IPS-NIHi11 (cell line): ENCODE results near the gene NPM3.

Experiments
- DNase-seq: peaks from one replicate; pipeline ENCODE4 v3.0.0; 2012; ENCODE audit warnings: mixed read lengths, low spot score

NPM3 gene

DNA sequence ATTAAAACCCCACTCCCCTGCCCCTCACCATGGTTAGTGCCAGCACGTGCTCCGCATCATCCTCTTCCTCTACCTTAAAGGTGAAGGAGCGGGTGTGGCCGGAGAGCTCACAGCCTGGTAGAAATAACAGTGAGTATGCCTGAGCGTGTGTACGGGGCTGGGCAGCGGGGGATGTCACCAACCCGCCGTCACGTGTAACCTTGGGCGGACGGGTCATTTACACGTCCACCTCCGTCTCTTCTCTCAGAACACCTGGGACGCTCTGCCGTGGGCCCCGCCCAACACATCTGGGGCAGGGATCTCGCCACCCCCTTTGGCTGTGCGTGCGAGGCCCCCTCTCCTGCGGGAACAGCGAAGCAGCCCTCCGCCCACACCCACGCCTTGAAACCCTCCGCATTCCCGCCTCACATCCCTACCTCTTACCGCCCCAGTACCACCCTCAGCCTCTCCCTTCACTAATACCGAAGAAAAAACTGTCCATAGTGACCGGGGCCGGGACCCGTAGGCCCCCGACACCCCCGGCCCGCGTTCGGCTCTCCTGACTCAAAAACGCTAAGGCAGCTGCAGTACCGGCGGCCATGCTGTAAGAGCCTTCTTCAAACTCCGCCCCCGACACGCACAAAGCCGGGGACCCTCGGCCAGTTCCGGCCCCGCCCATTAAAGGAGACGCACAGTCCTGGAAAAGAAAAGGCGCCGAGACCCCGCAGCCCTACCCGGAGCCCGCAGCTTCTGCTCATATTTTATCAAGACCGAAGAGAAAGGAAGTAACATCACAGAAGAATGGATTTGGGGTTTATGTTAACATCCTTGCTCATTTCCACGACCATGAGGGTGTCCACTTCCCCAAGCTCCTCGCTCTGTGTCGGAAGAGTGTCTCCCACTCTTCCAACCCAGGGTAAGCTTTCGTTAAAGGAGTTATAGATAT lies at the start of gene NPM3:
TSS of gene NPM3 (minus strand) at position 636 of the 925 bp plus-strand sequence. CDS start at position 580, 56 bp downstream.
- peak; percentile 97 for DNase-seq

GRCh38 chr10:101832325-101832771 lies 49.1 kb upstream of the NPM3 start:
- DNase-seq, result no peak

DNA sequence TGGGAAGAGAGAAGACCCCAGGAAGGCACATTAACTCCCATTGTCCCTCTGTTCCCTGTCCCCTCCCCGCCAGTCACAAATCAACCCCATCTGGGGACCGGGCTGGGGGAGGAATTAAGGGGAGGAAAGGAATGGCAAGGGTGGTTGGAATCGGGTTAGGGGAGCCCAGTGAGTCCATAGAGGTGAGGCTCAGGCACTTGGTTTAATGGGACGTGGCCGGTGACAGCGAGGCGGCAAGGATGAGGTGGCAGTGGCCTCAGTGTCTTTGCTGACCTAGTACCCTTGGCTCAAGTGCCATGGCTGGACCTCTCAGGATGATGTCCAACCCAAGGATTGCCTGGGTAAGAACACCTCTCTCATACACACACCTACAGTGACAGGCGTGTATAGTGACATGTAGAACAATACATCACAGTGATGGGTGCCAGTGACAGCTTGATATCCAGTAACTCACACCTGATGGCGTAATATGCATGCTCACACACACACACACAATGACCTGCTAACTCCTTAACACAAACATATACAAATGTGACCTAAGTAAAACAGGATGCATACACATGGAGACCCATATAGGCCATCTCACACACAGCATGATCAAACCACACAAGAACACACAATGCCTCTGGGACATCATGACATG lies 48.0 kb upstream of the NPM3 start:
- DNase-seq, result no peak

DNA sequence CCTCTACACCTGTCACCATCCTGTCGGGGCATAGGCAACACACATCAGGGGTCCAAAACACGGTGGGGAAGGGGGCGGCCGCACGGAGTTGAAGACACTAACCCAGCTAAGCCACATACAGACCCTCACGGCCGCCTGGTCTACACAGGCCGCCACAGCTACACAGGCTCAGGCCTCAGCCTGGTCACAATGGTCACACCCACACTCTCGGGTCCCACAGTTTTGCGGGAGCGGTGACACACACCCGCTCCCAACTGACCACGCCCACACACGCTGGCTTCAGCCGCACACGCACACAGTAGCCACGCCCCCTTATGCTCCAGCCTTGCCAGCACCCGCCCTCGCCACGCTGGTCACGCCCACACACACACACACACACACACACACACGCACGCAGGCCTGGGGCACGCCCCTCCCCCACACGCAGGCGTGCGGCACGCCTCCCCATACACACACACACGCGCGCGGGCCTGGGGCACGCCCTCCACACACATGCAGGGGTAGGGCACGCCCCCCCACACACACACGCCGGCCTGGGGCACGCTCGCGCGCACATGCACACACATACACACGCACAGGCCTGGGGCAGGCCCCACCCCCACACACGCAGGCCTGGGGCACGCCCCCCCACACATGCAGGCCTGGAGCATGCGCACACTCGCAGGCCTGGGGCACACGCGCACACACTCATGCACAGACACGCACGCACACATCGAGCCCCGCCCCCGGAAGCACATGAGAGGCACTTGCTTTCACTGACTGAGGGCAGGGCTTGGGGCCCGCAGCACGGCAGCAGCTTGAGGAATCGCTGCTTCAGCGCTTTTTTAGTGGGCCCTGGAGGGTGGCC lies 47.3 kb upstream of the NPM3 start:
- peak; percentile 92 for DNase-seq

GRCh38 chr10:101829561-101830315 lies 46.5 kb upstream of the NPM3 start:
- peak; percentile 98 for DNase-seq

DNA sequence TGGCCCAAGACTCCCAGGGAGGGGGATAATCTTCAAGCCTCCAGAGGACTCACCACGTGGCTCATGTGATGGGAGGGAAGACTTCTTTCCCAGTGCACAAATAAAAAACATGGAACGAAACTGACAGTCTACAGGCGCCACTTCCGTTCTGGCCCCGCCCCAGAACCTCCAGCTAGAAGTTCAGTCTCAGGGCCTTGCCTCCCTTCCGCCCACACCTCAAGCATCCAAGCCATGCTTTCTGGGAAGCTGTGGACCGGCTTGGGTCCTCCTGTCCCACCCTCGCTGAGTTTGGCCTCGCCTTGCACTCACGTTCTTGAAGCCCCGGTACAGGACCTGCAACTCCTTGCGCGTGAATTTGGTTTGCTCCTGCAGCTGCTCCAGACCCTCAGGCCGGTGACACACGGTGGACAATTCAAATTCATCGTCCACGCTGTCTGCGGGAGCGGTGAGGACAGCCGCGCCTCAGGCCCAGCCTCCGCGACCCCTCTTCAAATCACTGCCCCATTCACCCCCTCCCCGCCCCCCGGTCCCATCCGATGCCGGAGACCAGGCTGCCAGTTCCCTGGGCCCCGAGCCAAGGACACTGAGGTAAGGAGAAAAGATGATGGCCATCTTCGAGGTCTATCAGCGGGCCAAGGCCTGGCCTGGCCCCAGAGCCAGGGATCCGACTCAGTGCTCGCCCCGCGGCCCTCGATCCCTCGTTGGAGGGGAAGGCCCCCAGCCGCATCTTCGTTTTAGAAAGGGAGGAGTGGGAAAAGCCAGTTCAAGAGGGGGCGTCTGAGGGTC lies 45.7 kb upstream of the NPM3 start:
- DNase-seq, result no peak

DNA sequence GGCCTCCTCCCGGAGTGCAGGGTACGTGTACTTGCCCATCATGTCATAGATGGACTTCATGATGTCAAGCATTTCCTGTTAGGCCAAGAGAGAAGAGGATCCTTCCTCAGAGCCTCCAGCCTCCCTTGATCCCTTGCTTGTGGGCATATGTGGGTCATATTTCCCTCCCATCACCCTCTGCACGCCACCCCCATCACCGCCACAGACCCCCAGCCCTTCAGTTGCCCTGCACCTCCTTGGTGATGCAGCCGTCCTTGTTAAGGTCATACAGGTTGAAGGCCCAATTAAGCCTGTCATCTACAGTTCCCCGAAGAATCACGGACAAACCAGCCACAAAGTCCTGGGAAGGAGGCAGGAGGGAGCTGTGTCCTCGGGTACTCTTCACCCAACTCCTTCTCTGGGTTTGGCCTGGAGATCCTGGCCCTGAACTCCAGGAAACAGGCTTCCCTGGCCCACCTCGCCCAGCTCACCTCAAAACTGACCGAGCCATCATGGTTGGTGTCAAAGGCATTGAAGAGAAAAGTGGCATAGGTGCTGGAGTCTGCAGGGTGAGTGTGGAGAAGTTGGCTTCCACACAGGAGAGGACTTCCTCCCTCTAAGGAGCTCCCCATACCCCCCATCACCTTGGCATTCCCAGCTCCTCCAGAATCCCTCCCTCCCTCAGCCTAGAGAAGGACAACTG lies 44.8 kb upstream of the NPM3 start:
- no peak for DNase-seq

DNA sequence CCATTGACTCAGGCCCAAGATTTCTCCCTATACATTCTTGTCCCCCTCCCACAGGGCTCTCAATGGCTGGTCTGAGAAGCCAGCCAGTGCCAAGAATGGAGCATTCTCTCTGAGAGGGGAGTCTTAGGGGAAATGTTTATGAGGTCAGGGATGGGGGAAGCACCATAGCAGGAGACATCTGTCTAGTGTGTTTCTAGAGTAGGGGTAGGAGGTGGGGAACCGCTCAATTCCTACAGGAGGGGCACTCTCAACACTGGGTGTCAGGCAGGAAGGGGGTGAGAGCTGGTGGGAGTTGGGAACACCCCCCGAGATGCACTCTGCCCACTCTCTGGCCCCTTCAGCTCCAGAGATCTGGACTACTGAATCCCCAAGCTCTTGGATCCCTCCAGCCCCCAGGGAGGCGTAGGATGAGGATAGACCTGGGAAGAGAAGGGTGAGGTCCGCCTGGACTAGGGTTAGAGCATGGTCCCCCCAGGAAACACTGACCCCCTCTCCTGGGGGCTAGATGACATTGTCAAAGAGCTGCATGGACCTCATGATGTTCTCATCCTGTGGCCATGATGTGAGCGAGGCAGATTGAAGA lies 43.7 kb upstream of the NPM3 start:
- DNase-seq, result no peak

GRCh38 chr10:101824736-101825135 lies 41.5 kb upstream of the NPM3 start:
- DNase-seq, result no peak

GRCh38 chr10:101818872-101819633 lies 35.8 kb upstream of the NPM3 start:
- peak; percentile 42 for DNase-seq

GRCh38 chr10:101818119-101818871 lies 35.0 kb upstream of the NPM3 start, which contains the start of gene OGA:
TSS of gene OGA (minus strand) at chr10:101818444. CDS start at chr10:101818022, 422 bp downstream.
- DNase-seq, result peak; percentile 94

- DNase-seq, result peak; percentile 58
Measured at GRCh38 chr10:101817337-101818118, 34.3 kb upstream of the NPM3 start.

DNA sequence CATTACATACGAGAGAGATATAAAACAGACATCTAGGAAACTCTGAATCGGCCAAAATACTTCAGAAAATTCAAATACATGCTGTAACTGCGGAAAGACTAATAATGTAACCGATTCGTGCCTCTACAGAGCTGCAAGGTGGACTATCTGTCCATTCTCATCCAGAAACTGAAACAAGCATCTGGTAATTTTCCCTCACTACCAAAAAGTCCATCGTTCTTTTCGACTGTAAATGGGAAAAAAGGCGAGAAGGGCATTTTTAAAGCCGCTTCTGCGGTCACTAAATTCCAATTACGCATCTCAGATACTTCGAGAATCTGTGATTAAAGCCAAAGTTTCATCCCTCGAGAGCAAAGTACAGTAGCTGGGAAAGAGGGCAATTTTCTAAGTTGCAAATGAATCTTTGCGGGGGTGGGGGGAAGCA lies 33.7 kb upstream of the NPM3 start:
- no peak for DNase-seq

DNA sequence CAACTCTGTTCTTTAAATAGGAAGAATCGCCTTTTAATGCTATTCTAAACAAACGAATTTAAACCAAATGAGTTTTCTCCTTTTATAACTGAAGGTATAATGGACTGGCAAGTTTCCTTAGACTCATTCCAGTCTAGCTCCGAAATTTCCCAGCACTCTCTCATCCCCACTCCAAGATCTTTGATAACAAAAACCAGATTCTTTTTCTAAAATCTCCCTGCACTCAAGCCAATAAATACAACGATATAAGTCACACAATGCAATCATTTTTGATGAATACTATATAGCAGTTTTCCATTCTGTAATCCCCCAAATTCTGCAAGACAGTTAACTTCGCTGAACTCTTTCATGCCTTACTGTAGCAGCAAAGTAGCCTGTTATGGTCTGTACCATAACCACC lies 33.1 kb upstream of the NPM3 start:
- DNase-seq, result no peak

DNA sequence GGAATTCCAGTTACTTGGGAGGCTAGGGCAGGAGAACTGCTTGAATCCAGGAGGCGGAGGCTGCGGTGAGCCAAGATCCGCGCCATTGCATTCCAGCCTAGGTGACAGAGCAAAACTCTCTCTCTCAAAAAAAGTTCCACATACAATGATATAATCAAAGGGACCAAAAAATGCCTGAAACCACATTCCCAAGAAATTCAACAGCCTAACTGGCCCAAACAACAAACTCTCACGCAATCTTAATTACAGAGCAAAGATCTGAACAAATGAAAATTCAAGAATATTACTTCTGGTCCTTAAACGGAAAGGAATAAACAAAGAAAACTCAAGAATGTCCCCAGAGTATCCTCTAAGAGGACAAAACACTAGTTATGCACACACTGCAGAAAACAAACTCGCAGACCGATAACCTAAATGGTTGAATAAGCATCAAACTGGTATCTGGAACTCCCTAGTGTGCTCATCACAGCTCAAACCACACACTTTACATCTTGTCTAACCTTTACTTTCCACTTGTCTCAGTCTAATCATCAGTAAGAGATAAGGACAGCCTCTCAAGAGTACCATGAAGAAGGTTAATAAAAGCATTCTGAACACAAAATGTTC lies 31.3 kb upstream of the NPM3 start:
- no peak for DNase-seq

DNA sequence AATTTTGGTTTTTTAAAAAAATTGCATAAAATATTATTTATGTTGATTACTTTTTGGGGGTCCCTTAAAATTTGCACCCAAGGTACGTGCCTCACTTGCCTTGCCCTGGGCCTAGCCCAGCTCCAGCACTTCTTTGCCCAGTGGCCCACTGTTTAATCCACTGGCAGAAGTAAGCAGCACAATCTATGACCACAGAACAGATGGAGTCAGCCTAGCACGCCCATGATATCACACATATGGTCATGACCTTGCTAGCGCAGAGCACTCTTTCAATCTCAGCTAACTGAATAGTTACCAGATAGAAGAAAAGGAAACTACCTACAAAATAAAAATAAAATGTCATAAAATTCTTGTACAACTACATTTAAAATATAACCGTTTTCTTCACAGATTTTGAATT lies 29.4 kb upstream of the NPM3 start:
- DNase-seq, result no peak

DNA sequence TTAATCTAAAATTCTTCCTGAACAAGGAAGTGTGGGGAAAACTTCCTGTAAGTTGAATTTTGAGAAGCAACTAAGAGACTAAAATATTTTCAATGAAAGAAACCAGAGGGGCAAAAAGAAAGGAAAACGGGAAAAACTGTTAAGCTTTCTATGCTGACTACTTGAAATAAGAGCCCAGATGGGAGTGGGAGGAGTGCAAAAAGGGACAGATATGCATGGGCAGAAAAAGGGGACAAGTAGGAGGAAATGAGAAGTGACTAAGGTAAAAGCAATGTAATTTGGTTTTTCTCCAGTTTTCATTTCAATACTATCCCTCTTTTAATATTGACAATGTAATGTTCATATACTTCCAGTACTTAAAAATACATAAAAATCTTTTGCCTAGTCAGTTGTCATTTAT lies 23.9 kb upstream of the NPM3 start:
- DNase-seq, result no peak
